ENCODE data around the gene KIAA1671.

KIAA1671 gene

DNA sequence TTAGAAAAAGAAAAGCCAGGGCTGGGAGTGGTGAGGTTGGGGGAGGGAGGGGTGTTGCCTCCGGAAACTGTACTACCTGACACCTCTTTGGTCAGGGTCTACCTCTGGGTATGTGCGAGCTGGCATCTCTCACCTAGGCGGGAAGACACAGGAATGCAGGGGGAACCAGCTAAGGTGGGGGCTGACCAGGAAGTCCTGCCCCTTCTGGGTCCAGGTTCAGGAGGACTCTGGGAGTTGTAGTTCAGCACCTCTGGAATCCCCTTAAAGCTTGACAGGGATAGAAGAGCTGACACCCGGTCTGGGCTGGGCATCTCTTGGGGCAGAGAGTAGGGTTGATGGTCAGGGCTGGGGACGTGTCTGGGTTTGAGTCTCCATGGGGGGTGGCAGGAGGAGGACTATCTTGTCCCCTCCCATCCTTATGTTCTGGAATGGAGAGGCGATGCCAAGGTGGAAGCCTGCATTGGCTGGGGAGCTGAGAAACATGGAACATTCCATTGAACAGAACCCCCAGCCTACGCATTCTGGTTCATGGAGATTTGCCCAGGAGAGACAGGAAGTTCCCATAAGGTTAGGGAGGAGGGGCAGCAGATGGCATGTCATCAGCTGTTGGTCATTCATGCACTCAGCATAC, 2.1 kb upstream of the KIAA1671 start:
- no peaks in the 10 kb centered on the region for H3K36me3 ChIP-seq (ENCODE audit: control insufficient read depth in 1 of 2, insufficient read depth in 2 of 2, low read length in 2 of 2)
- H3K27ac ChIP-seq (ENCODE audit: low read depth, low read length): no peak overlapping the region
- no peak overlapping the region for H3K9ac ChIP-seq (ENCODE audit: low read depth in 1 of 2, low read length in 2 of 2)
- no peak overlapping the region for H3K4me3 ChIP-seq (ENCODE audit: low read depth in 1 of 2, low read length in 2 of 2)
- H3K4me1 ChIP-seq (ENCODE audit: control insufficient read depth in 1 of 2, insufficient read depth in 2 of 2, low read length in 2 of 2): peaks cover 4 to 19% of the 10 kb centered on the region in 2 donors
- H3K27me3 ChIP-seq (ENCODE audit: control insufficient read depth in 1 of 2, insufficient read depth in 2 of 2, low read length in 2 of 2): peaks cover 0 to 3% of the 10 kb centered on the region in 2 donors
- no peaks in the 10 kb centered on the region for H3K9me3 ChIP-seq (ENCODE audit: control insufficient read depth in 1 of 2, low read length in 2 of 2)

DNA sequence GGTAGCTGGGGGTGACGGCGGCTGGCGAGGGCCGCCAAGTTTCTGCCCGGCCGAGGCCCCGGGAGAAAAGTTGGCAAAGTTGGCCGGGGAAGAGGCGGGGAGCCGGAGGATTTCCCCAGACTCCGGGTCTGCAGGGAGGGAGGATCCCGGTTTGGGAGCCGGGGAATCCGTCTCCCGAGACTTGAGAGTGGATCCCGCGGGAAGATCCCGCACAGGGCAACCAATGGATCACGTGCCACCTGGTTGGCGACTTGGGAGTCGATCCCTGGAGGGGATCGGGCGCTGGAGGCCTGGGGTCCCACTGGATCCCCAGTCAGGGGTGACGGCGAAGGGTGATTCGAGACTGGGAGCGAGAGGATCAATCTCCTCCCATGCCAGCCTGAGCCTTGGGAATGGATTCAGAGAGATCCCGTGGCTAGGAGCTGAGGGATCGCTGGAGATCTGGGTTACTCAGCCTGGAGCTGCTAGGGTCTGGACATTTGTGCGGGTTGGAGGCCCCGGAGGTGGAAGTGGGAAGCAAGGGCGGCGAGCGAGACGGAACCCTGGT, 394 bp downstream of the KIAA1671 start:
- peak overlapping the region; percentile 91 for H3K27ac ChIP-seq (ENCODE audit: low read depth, low read length)
- peaks cover 16 to 20% of the 10 kb centered on the region in 2 donors for H3K4me1 ChIP-seq (ENCODE audit: control insufficient read depth in 1 of 2, insufficient read depth in 2 of 2, low read length in 2 of 2)
- peaks cover 0 to 3% of the 10 kb centered on the region in 2 donors for H3K27me3 ChIP-seq (ENCODE audit: control insufficient read depth in 1 of 2, insufficient read depth in 2 of 2, low read length in 2 of 2)
- no peaks in the 10 kb centered on the region for H3K9me3 ChIP-seq (ENCODE audit: control insufficient read depth in 1 of 2, low read length in 2 of 2)
- peak overlapping the region; percentile 82 to 92 for H3K4me3 ChIP-seq (ENCODE audit: low read depth in 1 of 2, low read length in 2 of 2)
- no peaks in the 10 kb centered on the region for H3K36me3 ChIP-seq (ENCODE audit: control insufficient read depth in 1 of 2, insufficient read depth in 2 of 2, low read length in 2 of 2)
- peak overlapping the region; percentile 84 to 94 for H3K9ac ChIP-seq (ENCODE audit: low read depth in 1 of 2, low read length in 2 of 2)

DNA sequence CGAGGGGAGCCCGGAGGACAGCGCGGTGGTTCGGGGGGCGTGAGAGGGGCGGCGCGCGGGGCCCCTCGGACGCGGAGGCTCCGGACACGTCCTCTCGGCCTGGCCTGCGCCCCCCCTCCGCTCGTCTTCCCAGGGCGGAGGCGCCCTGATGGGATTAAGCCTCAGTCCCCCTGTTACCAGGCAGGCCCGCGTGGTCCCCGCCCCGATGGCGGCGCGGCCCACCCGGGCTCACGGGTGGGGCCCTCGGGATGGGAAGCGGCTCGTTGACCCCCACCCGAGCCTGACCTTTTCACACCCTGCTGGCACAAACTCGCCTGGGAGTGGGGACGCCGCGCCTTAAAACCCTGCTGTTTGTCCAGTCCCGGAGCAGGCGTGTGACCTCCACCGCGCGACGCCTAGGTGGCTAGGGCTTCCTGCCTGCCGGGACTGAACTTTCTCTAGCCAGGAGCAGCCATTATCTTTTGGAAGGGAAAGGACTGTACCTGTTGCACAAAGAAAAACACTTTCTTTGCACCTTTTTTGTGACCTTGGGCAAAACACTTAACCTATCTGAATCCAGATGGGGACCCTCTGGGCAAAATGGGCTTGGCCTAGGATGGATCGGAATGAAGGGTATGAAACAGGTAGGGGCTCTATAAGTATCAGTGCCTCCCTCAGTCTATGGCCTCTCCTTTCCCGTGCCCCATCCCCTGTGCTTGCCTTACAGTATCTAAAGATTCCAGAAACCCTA, 1.0 kb downstream of the KIAA1671 start:
- Histone ChIP-seq H3K9me3 (ENCODE audit: control insufficient read depth in 1 of 2, low read length in 2 of 2) (no peaks in the 10 kb centered on the region), H3K27ac (ENCODE audit: low read depth, low read length) (peak overlapping the region; percentile 91), H3K36me3 (ENCODE audit: control insufficient read depth in 1 of 2, insufficient read depth in 2 of 2, low read length in 2 of 2) (no peaks in the 10 kb centered on the region), H3K27me3 (ENCODE audit: control insufficient read depth in 1 of 2, insufficient read depth in 2 of 2, low read length in 2 of 2) (peaks cover 0 to 3% of the 10 kb centered on the region in 2 donors), H3K9ac (ENCODE audit: low read depth in 1 of 2, low read length in 2 of 2) (peak overlapping the region; percentile 84 to 94), H3K4me3 (ENCODE audit: low read depth in 1 of 2, low read length in 2 of 2) (peak overlapping the region; percentile 82 to 92), H3K4me1 (ENCODE audit: control insufficient read depth in 1 of 2, insufficient read depth in 2 of 2, low read length in 2 of 2) (peaks cover 16 to 22% of the 10 kb centered on the region in 2 donors)

DNA sequence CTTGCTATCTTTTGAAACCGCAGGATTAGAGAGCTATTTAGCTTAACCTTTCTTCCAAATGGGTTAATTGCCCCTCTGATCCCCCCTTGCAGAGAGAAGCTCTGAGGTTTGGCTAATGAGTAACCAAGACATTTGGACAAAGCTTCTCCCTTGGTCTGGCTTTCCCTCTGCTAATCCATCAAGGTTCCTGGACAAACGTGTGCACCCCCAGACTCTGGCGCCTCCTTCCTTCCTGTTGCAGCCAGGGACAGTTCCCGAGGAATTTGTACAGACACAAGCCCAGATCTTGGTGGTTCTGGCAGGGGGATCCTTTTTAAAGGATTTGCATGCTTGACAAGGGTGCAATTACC, 1.6 kb downstream of the KIAA1671 start:
- Histone ChIP-seq H3K27ac (ENCODE audit: low read depth, low read length) (no peak overlapping the region), H3K9ac (ENCODE audit: low read depth in 1 of 2, low read length in 2 of 2) (peak overlapping the region; percentile 84 to 94), H3K4me3 (ENCODE audit: low read depth in 1 of 2, low read length in 2 of 2) (peak overlapping the region; percentile 82 to 92), H3K4me1 (ENCODE audit: control insufficient read depth in 1 of 2, insufficient read depth in 2 of 2, low read length in 2 of 2) (peaks cover 16 to 22% of the 10 kb centered on the region in 2 donors), H3K36me3 (ENCODE audit: control insufficient read depth in 1 of 2, insufficient read depth in 2 of 2, low read length in 2 of 2) (no peaks in the 10 kb centered on the region), H3K27me3 (ENCODE audit: control insufficient read depth in 1 of 2, insufficient read depth in 2 of 2, low read length in 2 of 2) (peaks cover 0 to 3% of the 10 kb centered on the region in 2 donors), H3K9me3 (ENCODE audit: control insufficient read depth in 1 of 2, low read length in 2 of 2) (no peaks in the 10 kb centered on the region)

DNA sequence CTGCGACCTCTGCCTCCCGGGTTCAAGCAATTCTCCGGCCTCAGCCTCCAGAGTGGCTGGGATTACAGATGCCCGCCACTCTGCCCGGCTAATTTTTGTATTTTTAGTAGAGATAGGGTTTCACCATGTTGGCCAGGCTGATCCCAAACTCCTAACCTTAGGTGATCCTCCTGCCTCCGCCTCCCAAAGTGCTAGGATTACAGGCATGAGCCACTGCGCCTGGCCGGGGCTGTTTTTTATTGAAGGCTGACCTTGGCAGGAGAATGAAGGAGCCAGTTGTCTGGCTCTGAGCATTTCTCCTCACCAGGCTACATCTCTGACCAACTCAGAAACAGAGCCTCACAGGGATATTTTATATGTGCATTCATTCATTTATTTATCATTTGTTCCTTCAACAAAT, 2.3 kb downstream of the KIAA1671 start:
- Histone ChIP-seq H3K36me3 (ENCODE audit: control insufficient read depth in 1 of 2, insufficient read depth in 2 of 2, low read length in 2 of 2) (no peaks in the 10 kb centered on the region), H3K9me3 (ENCODE audit: control insufficient read depth in 1 of 2, low read length in 2 of 2) (no peaks in the 10 kb centered on the region), H3K9ac (ENCODE audit: low read depth in 1 of 2, low read length in 2 of 2) (peak overlapping the region in 1 of 2 donors; percentile 84), H3K27me3 (ENCODE audit: control insufficient read depth in 1 of 2, insufficient read depth in 2 of 2, low read length in 2 of 2) (peaks cover 0 to 3% of the 10 kb centered on the region in 2 donors), H3K4me3 (ENCODE audit: low read depth in 1 of 2, low read length in 2 of 2) (peak overlapping the region in 1 of 2 donors; percentile 19), H3K4me1 (ENCODE audit: control insufficient read depth in 1 of 2, insufficient read depth in 2 of 2, low read length in 2 of 2) (peaks cover 16 to 22% of the 10 kb centered on the region in 2 donors), H3K27ac (ENCODE audit: low read depth, low read length) (no peak overlapping the region)

DNA sequence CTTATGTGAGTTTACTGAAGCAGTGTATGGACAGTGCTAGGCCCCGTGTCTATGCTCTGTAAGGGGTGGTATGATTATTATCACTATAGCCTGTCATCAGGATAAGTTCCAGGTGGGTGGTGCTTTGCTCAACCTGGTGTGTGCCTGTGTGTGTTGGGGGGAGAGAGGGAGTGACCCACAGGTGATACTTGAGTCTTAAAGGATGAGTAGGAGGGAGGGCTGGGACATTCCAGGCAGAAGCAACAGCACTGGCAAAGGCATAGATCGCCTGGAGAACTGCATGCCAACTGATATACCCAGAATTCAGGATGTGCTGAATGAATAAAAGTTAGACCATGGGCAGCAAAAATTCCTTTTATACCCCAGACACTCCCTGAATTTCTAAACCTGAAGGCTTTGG, 4.5 kb downstream of the KIAA1671 start:
- peaks cover 21 to 22% of the 10 kb centered on the region in 2 donors for H3K4me1 ChIP-seq (ENCODE audit: control insufficient read depth in 1 of 2, insufficient read depth in 2 of 2, low read length in 2 of 2)
- peak overlapping the region in 1 of 2 donors; percentile 47 for H3K9ac ChIP-seq (ENCODE audit: low read depth in 1 of 2, low read length in 2 of 2)
- H3K4me3 ChIP-seq (ENCODE audit: low read depth in 1 of 2, low read length in 2 of 2): no peak overlapping the region
- peaks cover 0 to 1% of the 10 kb centered on the region in 2 donors for H3K36me3 ChIP-seq (ENCODE audit: control insufficient read depth in 1 of 2, insufficient read depth in 2 of 2, low read length in 2 of 2)
- no peaks in the 10 kb centered on the region for H3K27me3 ChIP-seq (ENCODE audit: control insufficient read depth in 1 of 2, insufficient read depth in 2 of 2, low read length in 2 of 2)
- H3K27ac ChIP-seq (ENCODE audit: low read depth, low read length): no peak overlapping the region
- no peaks in the 10 kb centered on the region for H3K9me3 ChIP-seq (ENCODE audit: control insufficient read depth in 1 of 2, low read length in 2 of 2)

DNA sequence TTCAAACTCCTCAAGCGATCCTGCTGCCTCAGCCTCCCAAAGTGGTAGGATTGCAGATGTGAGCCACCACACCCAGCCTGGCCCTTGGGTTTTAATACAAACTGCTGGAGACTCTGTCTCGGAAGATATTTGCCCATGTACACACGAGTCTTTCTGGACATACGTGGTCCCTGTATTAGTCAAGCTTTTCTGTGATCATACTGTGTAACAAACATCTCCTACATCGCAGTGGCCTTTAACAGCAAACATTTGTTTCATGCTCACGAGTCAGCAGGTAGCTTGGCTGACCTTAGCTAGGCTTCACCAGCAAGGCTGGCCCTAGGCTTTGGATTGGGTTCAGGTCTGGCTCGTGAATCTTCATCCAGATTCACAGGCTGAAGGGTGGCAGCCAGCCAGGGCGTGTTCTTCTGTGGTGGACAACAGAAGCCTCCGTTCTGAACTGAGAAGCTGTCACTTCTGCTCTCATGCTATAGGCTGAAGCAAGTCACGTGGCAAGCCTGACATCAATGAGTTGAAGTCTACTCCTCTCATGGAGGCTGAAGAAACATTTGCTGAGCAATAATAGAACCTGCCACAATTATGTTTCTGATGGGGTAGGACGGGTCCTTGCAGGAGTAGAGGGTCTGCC, 8.8 kb downstream of the KIAA1671 start:
- H3K36me3 ChIP-seq (ENCODE audit: control insufficient read depth in 1 of 2, insufficient read depth in 2 of 2, low read length in 2 of 2): peaks cover 0 to 3% of the 10 kb centered on the region in 2 donors
- H3K9ac ChIP-seq (ENCODE audit: low read depth in 1 of 2, low read length in 2 of 2): no peak overlapping the region
- H3K27ac ChIP-seq (ENCODE audit: low read depth, low read length): no peak overlapping the region
- no peak overlapping the region for H3K4me3 ChIP-seq (ENCODE audit: low read depth in 1 of 2, low read length in 2 of 2)
- no peaks in the 10 kb centered on the region for H3K9me3 ChIP-seq (ENCODE audit: control insufficient read depth in 1 of 2, low read length in 2 of 2)
- H3K27me3 ChIP-seq (ENCODE audit: control insufficient read depth in 1 of 2, insufficient read depth in 2 of 2, low read length in 2 of 2): no peaks in the 10 kb centered on the region
- H3K4me1 ChIP-seq (ENCODE audit: control insufficient read depth in 1 of 2, insufficient read depth in 2 of 2, low read length in 2 of 2): peaks cover 10 to 22% of the 10 kb centered on the region in 2 donors

DNA sequence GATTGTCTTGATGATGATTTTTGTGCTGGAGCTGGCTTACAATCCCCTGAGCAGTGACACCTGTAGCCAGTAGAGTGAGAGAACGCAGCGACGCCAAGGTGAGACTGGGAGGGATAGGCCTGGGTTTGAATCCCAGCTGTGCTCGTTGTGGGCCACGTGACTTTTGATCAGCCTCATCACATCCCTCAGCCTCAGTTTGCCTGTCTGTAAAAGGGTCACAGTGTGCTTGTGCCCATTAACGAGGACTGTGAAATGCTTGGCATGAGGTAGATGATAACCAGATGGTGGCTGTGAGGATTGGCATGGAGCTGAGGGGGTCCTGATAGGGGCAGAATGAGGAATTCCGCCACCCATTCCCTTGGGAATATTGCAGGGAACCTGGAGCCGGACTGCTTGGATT, 9.6 kb downstream of the KIAA1671 start:
- no peak overlapping the region for H3K27ac ChIP-seq (ENCODE audit: low read depth, low read length)
- H3K36me3 ChIP-seq (ENCODE audit: control insufficient read depth in 1 of 2, insufficient read depth in 2 of 2, low read length in 2 of 2): peaks cover 0 to 3% of the 10 kb centered on the region in 2 donors
- no peaks in the 10 kb centered on the region for H3K9me3 ChIP-seq (ENCODE audit: control insufficient read depth in 1 of 2, low read length in 2 of 2)
- no peak overlapping the region for H3K4me3 ChIP-seq (ENCODE audit: low read depth in 1 of 2, low read length in 2 of 2)
- H3K9ac ChIP-seq (ENCODE audit: low read depth in 1 of 2, low read length in 2 of 2): no peak overlapping the region
- H3K27me3 ChIP-seq (ENCODE audit: control insufficient read depth in 1 of 2, insufficient read depth in 2 of 2, low read length in 2 of 2): no peaks in the 10 kb centered on the region
- H3K4me1 ChIP-seq (ENCODE audit: control insufficient read depth in 1 of 2, insufficient read depth in 2 of 2, low read length in 2 of 2): peaks cover 13 to 25% of the 10 kb centered on the region in 2 donors

DNA sequence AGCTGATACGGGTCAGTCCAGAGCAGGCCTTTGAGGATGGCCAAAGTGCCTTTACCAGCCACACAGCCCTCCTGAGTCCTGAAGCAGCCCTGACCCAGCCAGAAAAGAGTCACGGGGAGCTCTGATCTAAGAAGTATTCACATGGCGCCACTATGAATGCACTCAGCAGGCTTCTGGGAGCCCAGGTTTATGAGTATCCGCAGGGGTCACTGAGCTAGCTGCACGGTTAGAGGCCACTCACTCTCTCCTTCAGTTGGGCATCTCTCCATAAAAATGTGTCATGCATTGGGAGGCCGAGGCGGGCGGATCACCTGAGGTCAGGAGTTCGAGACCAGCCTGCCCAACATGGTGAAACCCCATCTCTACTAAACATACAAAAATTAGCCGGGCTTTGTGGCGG, 10.3 kb downstream of the KIAA1671 start:
- Histone ChIP-seq H3K27me3 (ENCODE audit: control insufficient read depth in 1 of 2, insufficient read depth in 2 of 2, low read length in 2 of 2) (no peaks in the 10 kb centered on the region), H3K27ac (ENCODE audit: low read depth, low read length) (no peak overlapping the region), H3K9me3 (ENCODE audit: control insufficient read depth in 1 of 2, low read length in 2 of 2) (no peaks in the 10 kb centered on the region), H3K36me3 (ENCODE audit: control insufficient read depth in 1 of 2, insufficient read depth in 2 of 2, low read length in 2 of 2) (peaks cover 0 to 3% of the 10 kb centered on the region in 2 donors), H3K4me1 (ENCODE audit: control insufficient read depth in 1 of 2, insufficient read depth in 2 of 2, low read length in 2 of 2) (peaks cover 16 to 27% of the 10 kb centered on the region in 2 donors), H3K9ac (ENCODE audit: low read depth in 1 of 2, low read length in 2 of 2) (no peak overlapping the region), H3K4me3 (ENCODE audit: low read depth in 1 of 2, low read length in 2 of 2) (no peak overlapping the region)

DNA sequence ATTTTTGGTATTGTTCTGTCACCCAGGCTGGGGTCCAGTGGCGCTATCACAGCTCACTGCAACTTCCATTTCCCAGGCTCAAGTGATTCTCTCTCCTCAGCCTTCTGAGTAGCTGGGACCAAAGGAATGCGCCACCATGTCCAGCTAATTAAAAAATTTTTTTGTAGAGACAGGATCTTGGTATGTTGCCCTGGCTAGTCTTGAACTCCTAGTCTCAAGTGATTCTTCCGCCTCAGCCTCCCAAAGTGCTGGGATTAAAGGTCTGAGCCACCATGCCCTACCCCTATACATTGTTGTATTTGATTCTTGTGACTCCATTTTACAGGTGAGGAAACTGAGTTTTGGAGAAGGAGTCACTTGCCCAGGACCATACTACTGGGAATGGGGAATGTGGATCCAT, 11.9 kb downstream of the KIAA1671 start:
- Histone ChIP-seq H3K9me3 (ENCODE audit: control insufficient read depth in 1 of 2, low read length in 2 of 2) (no peaks in the 10 kb centered on the region), H3K36me3 (ENCODE audit: control insufficient read depth in 1 of 2, insufficient read depth in 2 of 2, low read length in 2 of 2) (peaks cover 0 to 3% of the 10 kb centered on the region in 2 donors), H3K27me3 (ENCODE audit: control insufficient read depth in 1 of 2, insufficient read depth in 2 of 2, low read length in 2 of 2) (no peaks in the 10 kb centered on the region), H3K4me3 (ENCODE audit: low read depth in 1 of 2, low read length in 2 of 2) (no peak overlapping the region), H3K9ac (ENCODE audit: low read depth in 1 of 2, low read length in 2 of 2) (no peak overlapping the region), H3K4me1 (ENCODE audit: control insufficient read depth in 1 of 2, insufficient read depth in 2 of 2, low read length in 2 of 2) (peaks cover 26 to 35% of the 10 kb centered on the region in 2 donors), H3K27ac (ENCODE audit: low read depth, low read length) (no peak overlapping the region)
